DND-41 (cell line): Measurements from ENCODE around the gene PDXK.

Source experiments
- EZH2 ChIP-seq: IDR thresholded peaks from 3 replicates; pipeline ENCODE4 v1.6.1; 2012; ENCODE audit warnings: borderline replicate concordance, low read depth, mild to moderate bottlenecking, moderate library complexity, low read length, inconsistent platforms; ENCODE audit not compliant: severe bottlenecking
- TF ChIP-seq, protein P1 (sequence below): IDR thresholded peaks from 2 replicates; pipeline ENCODE4 v1.5.1; 2012; ENCODE audit warnings: borderline replicate concordance, low read length, moderate library complexity, mild to moderate bottlenecking; ENCODE audit not compliant: poor library complexity, severe bottlenecking; ENCODE audit errors: extremely low read depth

DNA sequence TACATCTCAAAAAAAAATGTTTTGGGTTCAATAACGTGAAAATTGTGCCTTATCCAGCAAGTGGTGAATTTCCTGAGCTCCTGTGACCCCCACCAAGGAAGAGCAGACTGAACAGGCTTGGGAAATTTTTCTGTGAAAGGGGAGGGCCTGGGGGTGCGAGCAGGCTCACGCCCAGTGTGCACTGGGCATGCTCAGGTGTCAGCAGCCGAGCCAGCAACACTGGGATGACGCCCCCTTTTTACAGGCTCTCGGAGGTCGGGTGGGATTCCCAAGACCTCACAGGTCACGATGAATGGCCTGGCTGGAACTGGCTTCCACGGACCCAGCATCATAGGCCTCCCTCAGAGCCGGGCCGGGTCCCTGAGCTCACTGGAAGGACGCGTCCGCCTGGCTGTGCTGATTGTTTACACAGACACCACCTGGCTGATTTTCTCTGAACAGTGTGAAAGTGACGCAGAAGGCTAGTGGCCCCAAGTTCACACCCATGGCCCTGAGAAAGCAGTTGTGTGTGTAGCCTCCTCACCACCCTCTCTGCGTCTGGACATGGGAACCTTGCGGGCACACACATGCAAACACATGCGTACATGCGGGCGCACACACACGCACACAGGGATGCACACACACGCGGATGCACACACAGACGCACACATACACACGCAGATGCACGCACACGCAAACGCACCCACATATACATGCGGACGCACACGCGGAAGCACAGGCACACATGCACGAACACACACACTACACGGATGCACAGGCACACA, 48.0 kb downstream of the PDXK start:
- TF ChIP-seq, protein P1, sequence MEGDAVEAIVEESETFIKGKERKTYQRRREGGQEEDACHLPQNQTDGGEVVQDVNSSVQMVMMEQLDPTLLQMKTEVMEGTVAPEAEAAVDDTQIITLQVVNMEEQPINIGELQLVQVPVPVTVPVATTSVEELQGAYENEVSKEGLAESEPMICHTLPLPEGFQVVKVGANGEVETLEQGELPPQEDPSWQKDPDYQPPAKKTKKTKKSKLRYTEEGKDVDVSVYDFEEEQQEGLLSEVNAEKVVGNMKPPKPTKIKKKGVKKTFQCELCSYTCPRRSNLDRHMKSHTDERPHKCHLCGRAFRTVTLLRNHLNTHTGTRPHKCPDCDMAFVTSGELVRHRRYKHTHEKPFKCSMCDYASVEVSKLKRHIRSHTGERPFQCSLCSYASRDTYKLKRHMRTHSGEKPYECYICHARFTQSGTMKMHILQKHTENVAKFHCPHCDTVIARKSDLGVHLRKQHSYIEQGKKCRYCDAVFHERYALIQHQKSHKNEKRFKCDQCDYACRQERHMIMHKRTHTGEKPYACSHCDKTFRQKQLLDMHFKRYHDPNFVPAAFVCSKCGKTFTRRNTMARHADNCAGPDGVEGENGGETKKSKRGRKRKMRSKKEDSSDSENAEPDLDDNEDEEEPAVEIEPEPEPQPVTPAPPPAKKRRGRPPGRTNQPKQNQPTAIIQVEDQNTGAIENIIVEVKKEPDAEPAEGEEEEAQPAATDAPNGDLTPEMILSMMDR, result no peak
- no peak for TF ChIP-seq EZH2
